HCT116 (cell line): ENCODE data around the gene PPP1R12B.

ENCODE experiments used
- CEBPB ChIP-seq: IDR thresholded peaks from 2 replicates; pipeline ENCODE4 v1.6.1; 2012; ENCODE audit warnings: low read depth
- EGR1 ChIP-seq: IDR thresholded peaks from 2 replicates; pipeline ENCODE4 v1.6.1; 2012; ENCODE audit warnings: low read depth
- EZH2 ChIP-seq: fragments of 200-600 bp; sonication (generic); IDR thresholded peaks from 2 replicates; pipeline ENCODE4 v1.6.1; 2017; ENCODE audit warnings: antibody characterized with exemption, mixed run types
- EZH2phosphoT487 ChIP-seq: fragments of 200-600 bp; IDR thresholded peaks from 2 replicates; pipeline ENCODE4 v1.6.1; 2018; ENCODE audit warnings: antibody characterized with exemption, borderline replicate concordance
- JUND ChIP-seq: IDR thresholded peaks from 2 replicates; pipeline ENCODE4 v1.6.1; 2012
- POLR2A ChIP-seq: IDR thresholded peaks from 2 replicates; pipeline ENCODE4 v1.7.0; 2011; ENCODE audit warnings: borderline replicate concordance; ENCODE audit not compliant: insufficient read depth, insufficient read length; ENCODE audit errors: extremely low read depth
- SRF ChIP-seq: IDR thresholded peaks from 2 replicates; pipeline ENCODE4 v1.6.1; 2012; ENCODE audit warnings: low read depth
- TCF7L2 ChIP-seq: IDR thresholded peaks from 2 replicates; pipeline ENCODE4 v1.7.0; 2011; ENCODE audit warnings: borderline replicate concordance, inconsistent platforms; ENCODE audit not compliant: insufficient read depth, insufficient read length; ENCODE audit errors: extremely low read depth
- TF ChIP-seq, protein P1 (sequence below), 3 experiments: fragments of 200-600 bp in 1 of 3; sonication (generic) in 1 of 3; IDR thresholded peaks in 2 of 3; conservative IDR thresholded peaks in 1 of 3; 2 replicates each; pipeline ENCODE4 v1.5.1; 2012 to 2017; ENCODE audit warnings: low read depth in 2 of 3, low read length in 2 of 3, antibody characterized with exemption in 1 of 3, borderline replicate concordance in 1 of 3, control low read depth in 1 of 3, mild to moderate bottlenecking in 1 of 3, mixed read lengths in 1 of 3, mixed run types in 1 of 3, moderate library complexity in 1 of 3; ENCODE audit not compliant: insufficient read depth in 1 of 3
- TF ChIP-seq, protein P2 (sequence below): IDR thresholded peaks from 2 replicates; pipeline ENCODE4 v1.6.1; 2012; ENCODE audit warnings: low read depth

DNA sequence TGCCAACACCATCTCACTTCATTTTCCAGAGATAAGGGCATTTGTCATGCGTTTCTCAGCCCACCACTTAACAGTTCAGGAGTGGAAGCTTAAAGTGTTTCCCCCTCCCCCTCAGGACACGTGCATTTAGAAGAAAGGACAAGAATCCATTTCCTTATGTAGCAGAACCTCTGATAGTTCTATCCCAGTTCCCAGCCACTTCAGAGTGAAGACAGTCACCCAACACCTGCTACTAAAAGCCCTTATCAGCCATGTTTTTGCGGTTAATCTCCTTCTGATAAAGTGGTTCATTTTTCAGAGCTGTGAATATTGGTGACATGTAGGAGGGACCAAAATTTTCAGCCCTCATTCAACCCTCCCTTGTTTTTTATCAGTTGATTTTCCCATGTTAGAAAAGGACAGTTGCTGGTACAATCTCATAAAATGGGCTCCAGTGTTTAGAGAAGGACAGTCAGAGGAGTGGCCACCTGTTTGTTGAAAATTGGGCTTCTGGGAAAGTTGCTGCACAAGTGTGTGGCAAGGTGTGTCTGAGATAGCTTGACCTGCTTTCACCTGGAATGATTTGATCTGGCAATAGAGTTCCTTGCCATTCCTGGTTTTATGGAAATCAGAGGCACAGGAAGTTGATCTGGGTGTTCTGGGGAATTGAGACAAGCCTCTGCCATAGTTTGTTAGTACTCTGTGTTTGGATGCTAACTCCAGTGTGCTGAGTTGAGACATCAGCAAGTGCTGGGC lies 114.0 kb downstream of the PPP1R12B start:
- TF ChIP-seq, protein P1, sequence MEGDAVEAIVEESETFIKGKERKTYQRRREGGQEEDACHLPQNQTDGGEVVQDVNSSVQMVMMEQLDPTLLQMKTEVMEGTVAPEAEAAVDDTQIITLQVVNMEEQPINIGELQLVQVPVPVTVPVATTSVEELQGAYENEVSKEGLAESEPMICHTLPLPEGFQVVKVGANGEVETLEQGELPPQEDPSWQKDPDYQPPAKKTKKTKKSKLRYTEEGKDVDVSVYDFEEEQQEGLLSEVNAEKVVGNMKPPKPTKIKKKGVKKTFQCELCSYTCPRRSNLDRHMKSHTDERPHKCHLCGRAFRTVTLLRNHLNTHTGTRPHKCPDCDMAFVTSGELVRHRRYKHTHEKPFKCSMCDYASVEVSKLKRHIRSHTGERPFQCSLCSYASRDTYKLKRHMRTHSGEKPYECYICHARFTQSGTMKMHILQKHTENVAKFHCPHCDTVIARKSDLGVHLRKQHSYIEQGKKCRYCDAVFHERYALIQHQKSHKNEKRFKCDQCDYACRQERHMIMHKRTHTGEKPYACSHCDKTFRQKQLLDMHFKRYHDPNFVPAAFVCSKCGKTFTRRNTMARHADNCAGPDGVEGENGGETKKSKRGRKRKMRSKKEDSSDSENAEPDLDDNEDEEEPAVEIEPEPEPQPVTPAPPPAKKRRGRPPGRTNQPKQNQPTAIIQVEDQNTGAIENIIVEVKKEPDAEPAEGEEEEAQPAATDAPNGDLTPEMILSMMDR (IDR thresholded peaks at IDR 0.05 in 2 of 3, conservative IDR thresholded peaks at IDR 0.05 in 1 of 3; ENCODE audit: borderline replicate concordance in 1 of 3, insufficient read depth in 1 of 3, low read depth in 2 of 3, low read length in 2 of 3): no peak
- no peak for TF ChIP-seq EGR1
- no peak for TF ChIP-seq JUND
- TF ChIP-seq POLR2A: no peak
- TF ChIP-seq EZH2: no peak
- TF ChIP-seq SRF: no peak
- TF ChIP-seq EZH2phosphoT487: no peak
- TF ChIP-seq TCF7L2: no peak
- no peak for TF ChIP-seq CEBPB
- TF ChIP-seq, protein P2, sequence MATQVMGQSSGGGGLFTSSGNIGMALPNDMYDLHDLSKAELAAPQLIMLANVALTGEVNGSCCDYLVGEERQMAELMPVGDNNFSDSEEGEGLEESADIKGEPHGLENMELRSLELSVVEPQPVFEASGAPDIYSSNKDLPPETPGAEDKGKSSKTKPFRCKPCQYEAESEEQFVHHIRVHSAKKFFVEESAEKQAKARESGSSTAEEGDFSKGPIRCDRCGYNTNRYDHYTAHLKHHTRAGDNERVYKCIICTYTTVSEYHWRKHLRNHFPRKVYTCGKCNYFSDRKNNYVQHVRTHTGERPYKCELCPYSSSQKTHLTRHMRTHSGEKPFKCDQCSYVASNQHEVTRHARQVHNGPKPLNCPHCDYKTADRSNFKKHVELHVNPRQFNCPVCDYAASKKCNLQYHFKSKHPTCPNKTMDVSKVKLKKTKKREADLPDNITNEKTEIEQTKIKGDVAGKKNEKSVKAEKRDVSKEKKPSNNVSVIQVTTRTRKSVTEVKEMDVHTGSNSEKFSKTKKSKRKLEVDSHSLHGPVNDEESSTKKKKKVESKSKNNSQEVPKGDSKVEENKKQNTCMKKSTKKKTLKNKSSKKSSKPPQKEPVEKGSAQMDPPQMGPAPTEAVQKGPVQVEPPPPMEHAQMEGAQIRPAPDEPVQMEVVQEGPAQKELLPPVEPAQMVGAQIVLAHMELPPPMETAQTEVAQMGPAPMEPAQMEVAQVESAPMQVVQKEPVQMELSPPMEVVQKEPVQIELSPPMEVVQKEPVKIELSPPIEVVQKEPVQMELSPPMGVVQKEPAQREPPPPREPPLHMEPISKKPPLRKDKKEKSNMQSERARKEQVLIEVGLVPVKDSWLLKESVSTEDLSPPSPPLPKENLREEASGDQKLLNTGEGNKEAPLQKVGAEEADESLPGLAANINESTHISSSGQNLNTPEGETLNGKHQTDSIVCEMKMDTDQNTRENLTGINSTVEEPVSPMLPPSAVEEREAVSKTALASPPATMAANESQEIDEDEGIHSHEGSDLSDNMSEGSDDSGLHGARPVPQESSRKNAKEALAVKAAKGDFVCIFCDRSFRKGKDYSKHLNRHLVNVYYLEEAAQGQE: no peak
